Measurements from ENCODE around the gene XKRX.

The XKRX gene

DNA sequence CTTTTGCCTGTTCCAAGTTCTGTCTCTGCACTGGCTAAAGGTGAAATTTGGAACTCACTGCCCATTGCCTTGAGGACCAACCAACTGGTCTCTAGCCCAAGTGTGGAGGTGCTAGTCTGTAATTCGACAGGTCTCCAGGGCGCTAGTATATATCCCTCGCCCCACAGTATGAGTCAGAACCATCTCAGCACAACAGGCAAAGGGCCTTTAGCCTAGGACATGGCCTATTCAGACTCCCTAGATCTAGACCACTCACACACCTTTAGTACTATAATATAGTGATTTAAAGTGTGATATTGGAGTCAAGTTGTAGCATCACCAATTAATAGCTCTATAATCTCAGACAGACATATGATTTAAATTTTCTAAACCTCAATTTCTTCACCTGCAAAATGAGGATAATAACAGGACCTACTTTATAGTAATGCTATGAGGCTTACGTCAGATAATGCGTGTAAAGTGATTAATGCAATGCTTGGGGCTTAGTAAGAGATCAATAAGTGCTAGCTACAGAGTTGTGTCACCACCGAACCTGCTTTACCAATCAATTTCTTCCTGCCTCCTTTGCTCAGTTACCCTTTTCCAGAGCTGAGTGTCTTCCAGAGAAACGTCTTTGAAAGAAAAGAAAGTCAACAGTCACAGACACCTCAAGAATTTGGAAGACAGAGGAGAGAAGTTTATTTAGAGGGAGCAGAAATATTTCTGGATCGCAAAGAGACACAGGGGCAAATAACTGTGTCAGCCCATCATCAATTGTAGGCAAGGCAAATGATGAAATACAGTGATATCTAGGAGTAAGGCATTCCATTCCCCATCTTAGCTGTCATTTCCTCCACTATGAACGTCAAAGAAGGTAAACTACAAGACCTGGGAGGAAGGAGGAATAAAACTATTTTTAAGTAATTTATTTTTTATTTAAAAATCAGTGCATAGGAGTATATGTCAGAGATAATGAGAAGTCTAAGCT is 56.8 kb downstream of the XKRX start:
- TF ChIP-seq, protein P1, sequence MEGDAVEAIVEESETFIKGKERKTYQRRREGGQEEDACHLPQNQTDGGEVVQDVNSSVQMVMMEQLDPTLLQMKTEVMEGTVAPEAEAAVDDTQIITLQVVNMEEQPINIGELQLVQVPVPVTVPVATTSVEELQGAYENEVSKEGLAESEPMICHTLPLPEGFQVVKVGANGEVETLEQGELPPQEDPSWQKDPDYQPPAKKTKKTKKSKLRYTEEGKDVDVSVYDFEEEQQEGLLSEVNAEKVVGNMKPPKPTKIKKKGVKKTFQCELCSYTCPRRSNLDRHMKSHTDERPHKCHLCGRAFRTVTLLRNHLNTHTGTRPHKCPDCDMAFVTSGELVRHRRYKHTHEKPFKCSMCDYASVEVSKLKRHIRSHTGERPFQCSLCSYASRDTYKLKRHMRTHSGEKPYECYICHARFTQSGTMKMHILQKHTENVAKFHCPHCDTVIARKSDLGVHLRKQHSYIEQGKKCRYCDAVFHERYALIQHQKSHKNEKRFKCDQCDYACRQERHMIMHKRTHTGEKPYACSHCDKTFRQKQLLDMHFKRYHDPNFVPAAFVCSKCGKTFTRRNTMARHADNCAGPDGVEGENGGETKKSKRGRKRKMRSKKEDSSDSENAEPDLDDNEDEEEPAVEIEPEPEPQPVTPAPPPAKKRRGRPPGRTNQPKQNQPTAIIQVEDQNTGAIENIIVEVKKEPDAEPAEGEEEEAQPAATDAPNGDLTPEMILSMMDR (IDR thresholded peaks at IDR 0.05), result no peak

DNA sequence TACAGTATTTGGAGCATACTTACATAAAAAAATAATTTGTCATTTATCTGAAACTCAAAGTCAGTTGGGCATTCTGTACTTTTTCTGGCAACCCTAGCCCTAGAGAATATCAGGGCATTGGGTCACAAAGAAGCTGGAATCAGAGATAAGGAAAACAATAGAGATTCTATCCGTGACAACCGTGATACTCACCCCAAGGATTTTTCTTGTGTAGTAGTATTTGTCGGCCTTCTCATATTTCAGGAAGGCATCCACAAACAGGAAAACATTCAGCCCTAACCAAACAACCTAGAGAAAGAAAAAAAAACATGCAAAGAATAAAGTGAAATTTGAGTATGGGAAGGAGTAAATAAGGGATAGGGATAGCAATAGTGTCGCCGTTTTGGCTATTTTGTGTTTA is 58.2 kb downstream of the XKRX start:
- no peaks in the 10 kb centered on the region for H3K36me3 ChIP-seq
- H3K27ac ChIP-seq, result no peak overlapping the region
- H3K27me3 ChIP-seq, result no peaks in the 10 kb centered on the region
- no peak overlapping the region for H3K4me3 ChIP-seq (ENCODE audit: low read depth in 1 of 2, low read length in 1 of 2)
- H3K9me3 ChIP-seq, result no peaks in the 10 kb centered on the region
- H3K4me1 ChIP-seq (ENCODE audit: control insufficient read depth in 1 of 2, insufficient read depth in 1 of 2, low read depth in 1 of 2, low read length in 1 of 2), result no peaks in the 10 kb centered on the region
- TF ChIP-seq, protein P1 (IDR thresholded peaks at IDR 0.05), result no peak

More for the DNA sequence above, 56.8 kb downstream of the XKRX start:
- Histone ChIP-seq H3K4me1 (ENCODE audit: control insufficient read depth in 1 of 2, insufficient read depth in 1 of 2, low read depth in 1 of 2, low read length in 1 of 2) (no peaks in the 10 kb centered on the region), H3K27ac (no peak overlapping the region), H3K36me3 (no peaks in the 10 kb centered on the region), H3K9me3 (no peaks in the 10 kb centered on the region), H3K27me3 (no peaks in the 10 kb centered on the region), H3K4me3 (ENCODE audit: low read depth in 1 of 2, low read length in 1 of 2) (no peak overlapping the region)

DNA sequence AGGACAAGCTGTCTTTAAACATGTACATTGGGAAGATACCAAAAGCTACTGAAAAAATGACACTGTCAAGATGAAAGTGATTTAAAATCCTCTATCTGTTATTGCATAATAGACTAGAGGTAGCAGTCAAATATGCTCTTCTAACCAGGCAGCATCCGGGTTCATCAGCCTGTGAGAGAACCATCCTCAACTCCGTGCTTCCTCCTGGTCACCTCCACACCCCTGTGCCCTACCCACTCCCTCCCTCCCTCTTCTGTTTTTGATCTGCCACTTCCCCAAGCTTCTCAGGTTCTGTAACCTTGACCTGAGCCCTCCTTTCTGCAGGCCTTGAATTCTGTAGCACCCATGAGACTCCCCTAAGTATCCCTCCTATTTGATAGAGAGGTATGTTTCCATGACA is 60.4 kb downstream of the XKRX start:
- H3K27me3 ChIP-seq, result no peaks in the 10 kb centered on the region
- no peaks in the 10 kb centered on the region for H3K36me3 ChIP-seq
- no peak overlapping the region for H3K27ac ChIP-seq
- H3K4me1 ChIP-seq (ENCODE audit: control insufficient read depth in 1 of 2, insufficient read depth in 1 of 2, low read depth in 1 of 2, low read length in 1 of 2), result no peaks in the 10 kb centered on the region
- H3K9me3 ChIP-seq, result no peaks in the 10 kb centered on the region
- TF ChIP-seq, protein P1 (IDR thresholded peaks at IDR 0.05), result no peak
- no peak overlapping the region for H3K4me3 ChIP-seq (ENCODE audit: low read depth in 1 of 2, low read length in 1 of 2)

DNA sequence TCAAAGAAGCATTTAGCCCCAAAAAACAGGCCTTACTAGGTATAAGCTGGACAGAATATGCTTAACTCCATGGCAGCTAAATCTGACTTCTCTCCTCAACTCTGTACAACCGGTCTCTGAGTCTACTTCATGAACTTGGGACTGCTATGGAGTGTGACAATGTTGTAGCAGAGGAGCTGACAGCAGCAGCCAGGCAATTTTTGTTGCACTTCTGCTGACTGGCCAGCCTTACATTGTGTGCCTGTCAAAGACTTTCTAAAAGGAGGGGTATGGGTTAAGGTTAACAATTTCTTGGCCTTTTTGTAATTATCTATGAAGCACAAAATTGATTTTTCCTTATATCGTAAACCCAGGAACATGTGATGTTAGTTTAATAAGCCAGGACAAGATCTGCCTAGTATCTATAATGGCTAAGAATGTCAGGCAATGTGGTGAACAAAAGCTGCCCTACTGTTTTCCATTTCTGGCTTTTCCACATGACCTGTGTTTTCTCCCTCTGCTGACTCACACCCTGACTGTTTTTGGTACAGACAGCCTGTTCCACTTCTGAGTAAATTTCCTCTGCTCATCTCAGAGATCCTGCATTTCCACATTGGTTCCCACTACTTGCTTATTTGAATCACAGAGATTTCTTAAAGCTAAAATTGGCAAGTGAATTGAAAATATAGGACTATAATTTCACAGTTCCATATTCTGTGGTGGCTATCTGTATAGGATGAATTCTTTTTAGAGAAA is 63.9 kb downstream of the XKRX start:
- Histone ChIP-seq H3K9me3 (no peaks in the 10 kb centered on the region), H3K27ac (no peak overlapping the region), H3K4me1 (ENCODE audit: control insufficient read depth in 1 of 2, insufficient read depth in 1 of 2, low read depth in 1 of 2, low read length in 1 of 2) (no peaks in the 10 kb centered on the region), H3K36me3 (no peaks in the 10 kb centered on the region), H3K27me3 (no peaks in the 10 kb centered on the region), H3K4me3 (ENCODE audit: low read depth in 1 of 2, low read length in 1 of 2) (no peak overlapping the region)
- TF ChIP-seq, protein P1 (IDR thresholded peaks at IDR 0.05), result no peak

Measured in neutrophil (primary cell).